GM18508 (cell line): ENCODE results near the gene STT3B.
A peak's percentile ranks its signal among the peaks of the same experiment; 100 is the strongest.
"Not testable (repeated sequence)": the region's sequence is repeated elsewhere in the genome, so short reads cannot be mapped to it uniquely, and the experiment has no call there.

Source experiments
- ATAC-seq: cut with Tn5 transposase; IDR thresholded peaks from one replicate; pipeline ENCODE4 v1.9.1; 2021; ENCODE audit warnings: moderate number of reproducible peaks; ENCODE audit not compliant: insufficient read depth, unreplicated experiment

The STT3B gene

GRCh38 chr3:31581660-31582059 lies 48.9 kb downstream of the STT3B start:
- no peak for ATAC-seq

GRCh38 chr3:31589228-31589627 lies 56.5 kb downstream of the STT3B start:
- ATAC-seq: no peak

GRCh38 chr3:31590650-31591049 lies 57.9 kb downstream of the STT3B start:
- ATAC-seq: no peak

GRCh38 chr3:31592764-31593163 lies 60.0 kb downstream of the STT3B start:
- ATAC-seq: no peak

GRCh38 chr3:31596176-31596575 lies 63.5 kb downstream of the STT3B start:
- no peak for ATAC-seq

- no peak for ATAC-seq
These were observed 67.7 kb downstream of the STT3B start for GRCh38 chr3:31600431-31600830.

- not testable (repeated sequence) for ATAC-seq
These were observed 72.6 kb downstream of the STT3B start for GRCh38 chr3:31605333-31605732.

- ATAC-seq: no peak
These were observed 73.7 kb downstream of the STT3B start for GRCh38 chr3:31606453-31606852.

GRCh38 chr3:31610700-31611275 lies 78.1 kb downstream of the STT3B start:
- ATAC-seq: no peak

GRCh38 chr3:31613177-31613576 lies 80.5 kb downstream of the STT3B start:
- ATAC-seq: no peak

- no peak for ATAC-seq
These were observed 80.9 kb downstream of the STT3B start for GRCh38 chr3:31613654-31614053.

GRCh38 chr3:31614162-31614921 lies 81.6 kb downstream of the STT3B start:
- ATAC-seq: no peak

- no peak for ATAC-seq
These were observed 82.5 kb downstream of the STT3B start for GRCh38 chr3:31615071-31615875.

- ATAC-seq: no peak
These were observed 84.0 kb downstream of the STT3B start for GRCh38 chr3:31616711-31617110.

GRCh38 chr3:31620656-31621055 lies 87.9 kb downstream of the STT3B start:
- no peak for ATAC-seq

GRCh38 chr3:31621314-31621713 lies 88.6 kb downstream of the STT3B start:
- ATAC-seq: no peak

- ATAC-seq: peak; percentile 69
These were observed 90.0 kb downstream of the STT3B start for GRCh38 chr3:31622636-31623288.

GRCh38 chr3:31624083-31624709 lies 91.5 kb downstream of the STT3B start:
- peak; percentile 37 for ATAC-seq

- ATAC-seq: no peak
These were observed 92.6 kb downstream of the STT3B start for GRCh38 chr3:31625358-31625757.

- ATAC-seq: no peak
These were observed 96.3 kb downstream of the STT3B start for GRCh38 chr3:31629054-31629453.
